Measurements from ENCODE around the gene KLF17. TPM values are rescaled to one million over a fixed set of nuclear protein-coding genes. Genes with fewer than 3 reads are reported as not detected.

KLF17 gene, protein sequence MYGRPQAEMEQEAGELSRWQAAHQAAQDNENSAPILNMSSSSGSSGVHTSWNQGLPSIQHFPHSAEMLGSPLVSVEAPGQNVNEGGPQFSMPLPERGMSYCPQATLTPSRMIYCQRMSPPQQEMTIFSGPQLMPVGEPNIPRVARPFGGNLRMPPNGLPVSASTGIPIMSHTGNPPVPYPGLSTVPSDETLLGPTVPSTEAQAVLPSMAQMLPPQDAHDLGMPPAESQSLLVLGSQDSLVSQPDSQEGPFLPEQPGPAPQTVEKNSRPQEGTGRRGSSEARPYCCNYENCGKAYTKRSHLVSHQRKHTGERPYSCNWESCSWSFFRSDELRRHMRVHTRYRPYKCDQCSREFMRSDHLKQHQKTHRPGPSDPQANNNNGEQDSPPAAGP
- 0.08 and 0.23 TPM in 2 replicates for total RNA-seq (ENCODE audit: low replicate concordance)

DNA sequence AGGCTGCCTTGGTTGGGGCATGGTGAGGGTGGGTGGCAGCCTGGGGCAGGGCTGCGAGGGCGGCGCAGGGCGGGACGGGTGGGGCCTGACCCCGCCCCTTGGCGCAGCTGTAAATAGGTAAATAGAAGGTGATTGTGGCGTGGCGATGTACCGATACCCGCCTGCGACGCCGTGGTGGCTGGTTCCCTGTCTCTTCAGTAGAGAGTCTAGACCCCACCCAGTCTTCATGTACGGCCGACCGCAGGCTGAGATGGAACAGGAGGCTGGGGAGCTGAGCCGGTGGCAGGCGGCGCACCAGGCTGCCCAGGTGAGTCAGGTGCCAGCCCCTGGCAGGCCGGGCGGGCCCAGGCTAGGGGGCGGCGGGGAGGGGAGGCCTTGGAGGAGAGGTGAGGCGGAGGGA is at the start of gene KLF17:
Gene KLF17 (plus strand): TSS at position 140 of the 400 bp plus-strand sequence. CDS start 87 bp downstream, at position 227.

GRCh38 chr1:44141531-44141930 is 22.9 kb downstream of the KLF17 start, which contains the start of gene KLF18:
Gene KLF18, minus strand, starts transcription at chr1:44141631. Its CDS starts 0 bp downstream, at chr1:44141631.

Other genes with a start within 250 kb of the KLF17 start
- 0.38 TPM in 1 of 2 replicates, not detected in the other for gene ARTN, start 185.0 kb upstream of the KLF17 start, total RNA-seq (ENCODE audit: low replicate concordance)
- 15.7 and 15.8 TPM in 2 replicates for gene IPO13, start 171.9 kb upstream of the KLF17 start, total RNA-seq (ENCODE audit: low replicate concordance)
- gene DPH2, start 148.8 kb upstream of the KLF17 start, total RNA-seq (ENCODE audit: low replicate concordance): 6.8 and 14.5 TPM in 2 replicates
- 56.7 and 147 TPM in 2 replicates for gene ATP6V0B, start 143.9 kb upstream of the KLF17 start, total RNA-seq (ENCODE audit: low replicate concordance)
- 64.8 and 105 TPM in 2 replicates for gene B4GALT2, start 139.6 kb upstream of the KLF17 start, total RNA-seq (ENCODE audit: low replicate concordance)
- 2.2 and 3.1 TPM in 2 replicates for gene CCDC24, start 127.2 kb upstream of the KLF17 start, total RNA-seq (ENCODE audit: low replicate concordance)
- gene SLC6A9, start 87.4 kb upstream of the KLF17 start, total RNA-seq (ENCODE audit: low replicate concordance): 4.6 and 7.5 TPM in 2 replicates
- gene KLF18, start 22.8 kb downstream of the KLF17 start, total RNA-seq (ENCODE audit: low replicate concordance): not detected in 2 replicates
- gene DMAP1, start 94.7 kb downstream of the KLF17 start, total RNA-seq (ENCODE audit: low replicate concordance): 23.5 and 32.3 TPM in 2 replicates
- gene ERI3, start 236.4 kb downstream of the KLF17 start, total RNA-seq (ENCODE audit: low replicate concordance): 26.7 and 56.3 TPM in 2 replicates